Measurements from ENCODE around the gene PHC2. TPM values are rescaled to one million over a fixed set of nuclear protein-coding genes. Genes with fewer than 3 reads are reported as not detected.

The PHC2 gene
- total RNA-seq, 2 experiments from 2014 or later, result 37.7 to 39.5 TPM

DNA sequence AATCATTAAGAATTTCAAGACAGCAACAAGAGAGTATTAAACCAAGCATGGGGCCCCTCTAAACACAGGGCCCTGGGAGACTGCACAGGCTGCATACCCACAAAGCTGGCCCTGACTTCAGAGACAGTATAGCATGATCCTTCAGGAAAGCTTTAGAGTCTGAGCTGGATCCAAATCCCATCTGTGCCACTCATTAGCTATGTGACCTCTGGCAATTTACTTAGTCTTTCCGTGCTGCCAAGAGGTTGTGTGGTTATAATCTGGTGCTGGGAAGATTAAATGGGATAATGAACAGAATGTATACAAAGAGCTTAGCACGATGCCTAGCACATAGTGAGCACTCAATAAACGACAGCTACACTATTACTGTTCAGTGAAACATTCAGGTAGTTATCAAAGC is 4.0 kb downstream of the PHC2 start:
- Mint-ChIP-seq H3K36me3 (ENCODE audit: low read depth) (no peaks in the 10 kb centered on the region), H3K27ac (no peak overlapping the region), H3K9me3 (no peaks in the 10 kb centered on the region), H3K27me3 (peaks cover 31% of the 10 kb centered on the region), H3K4me1 (ENCODE audit: low read depth) (peaks cover 4% of the 10 kb centered on the region), H3K4me3 (no peak overlapping the region)
- intact Hi-C loops (cut with DNase I, micrococcal nuclease), result no loop called here
- ATAC-seq (ENCODE audit: poor library complexity) (no peak), DNase-seq (no peak)
- POLR2A ChIA-PET, result no interaction called here
- Histone ChIP-seq H3K27ac (ENCODE audit: low read depth in 1 of 2, low read length in 2 of 2) (no peak overlapping the region), H3K36me3 (ENCODE audit: insufficient read depth, low read length) (no peaks in the 10 kb centered on the region), H3K4me3 (ENCODE audit: low read length) (no peak overlapping the region), H3K4me1 (ENCODE audit: insufficient read depth, low read length) (peaks cover 11% of the 10 kb centered on the region), H3K27me3 (ENCODE audit: control insufficient read depth in 1 of 2, insufficient read depth in 2 of 2, low read length in 2 of 2) (peaks cover 9 to 33% of the 10 kb centered on the region in 2 experiments), H3K9me3 (ENCODE audit: control insufficient read depth in 1 of 2, insufficient read depth in 1 of 2, low read length in 2 of 2) (no peaks in the 10 kb centered on the region)
- CTCF ChIA-PET, result no interaction called here
- TF ChIP-seq, protein P1, sequence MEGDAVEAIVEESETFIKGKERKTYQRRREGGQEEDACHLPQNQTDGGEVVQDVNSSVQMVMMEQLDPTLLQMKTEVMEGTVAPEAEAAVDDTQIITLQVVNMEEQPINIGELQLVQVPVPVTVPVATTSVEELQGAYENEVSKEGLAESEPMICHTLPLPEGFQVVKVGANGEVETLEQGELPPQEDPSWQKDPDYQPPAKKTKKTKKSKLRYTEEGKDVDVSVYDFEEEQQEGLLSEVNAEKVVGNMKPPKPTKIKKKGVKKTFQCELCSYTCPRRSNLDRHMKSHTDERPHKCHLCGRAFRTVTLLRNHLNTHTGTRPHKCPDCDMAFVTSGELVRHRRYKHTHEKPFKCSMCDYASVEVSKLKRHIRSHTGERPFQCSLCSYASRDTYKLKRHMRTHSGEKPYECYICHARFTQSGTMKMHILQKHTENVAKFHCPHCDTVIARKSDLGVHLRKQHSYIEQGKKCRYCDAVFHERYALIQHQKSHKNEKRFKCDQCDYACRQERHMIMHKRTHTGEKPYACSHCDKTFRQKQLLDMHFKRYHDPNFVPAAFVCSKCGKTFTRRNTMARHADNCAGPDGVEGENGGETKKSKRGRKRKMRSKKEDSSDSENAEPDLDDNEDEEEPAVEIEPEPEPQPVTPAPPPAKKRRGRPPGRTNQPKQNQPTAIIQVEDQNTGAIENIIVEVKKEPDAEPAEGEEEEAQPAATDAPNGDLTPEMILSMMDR (IDR thresholded peaks at IDR 0.05), result no peak

DNA sequence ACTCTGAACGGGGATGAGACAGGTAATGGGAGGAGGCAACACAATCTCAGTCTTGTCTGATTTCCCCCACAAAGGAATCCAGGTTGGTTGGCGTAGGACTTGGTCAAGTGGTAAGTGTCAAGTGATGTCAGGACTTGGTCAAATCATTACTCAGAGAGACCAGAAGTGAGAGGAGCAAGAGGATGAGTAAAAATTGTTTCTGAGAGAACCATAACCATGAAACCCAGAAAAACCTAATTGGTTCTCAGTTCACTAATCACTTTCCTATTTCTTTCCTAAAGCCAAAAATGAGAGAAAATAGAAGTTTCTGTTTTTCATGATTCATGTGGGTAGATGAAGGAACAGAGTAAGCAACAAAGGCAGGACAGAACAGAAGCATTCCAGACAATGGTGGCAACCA is 5.0 kb downstream of the PHC2 start:
- H3K36me3 ChIP-seq (ENCODE audit: insufficient read depth, low read length), result no peaks in the 10 kb centered on the region
- Mint-ChIP-seq H3K9me3 (no peaks in the 10 kb centered on the region), H3K4me1 (ENCODE audit: low read depth) (no peaks in the 10 kb centered on the region), H3K27ac (no peak overlapping the region), H3K27me3 (peaks cover 42% of the 10 kb centered on the region), H3K4me3 (no peak overlapping the region), H3K36me3 (ENCODE audit: low read depth) (no peaks in the 10 kb centered on the region)
- H3K9me3 ChIP-seq (ENCODE audit: control insufficient read depth in 1 of 2, insufficient read depth in 1 of 2, low read length in 2 of 2), result no peaks in the 10 kb centered on the region
- TF ChIP-seq, protein P1 (IDR thresholded peaks at IDR 0.05), result no peak
- H3K4me1 ChIP-seq (ENCODE audit: insufficient read depth, low read length), result peaks cover 6% of the 10 kb centered on the region
- intact Hi-C loops (cut with DNase I, micrococcal nuclease), result no loop called here
- peaks cover 9 to 33% of the 10 kb centered on the region in 2 experiments for H3K27me3 ChIP-seq (ENCODE audit: control insufficient read depth in 1 of 2, insufficient read depth in 2 of 2, low read length in 2 of 2)
- ATAC-seq (ENCODE audit: poor library complexity), result no peak
- H3K27ac ChIP-seq (ENCODE audit: low read depth in 1 of 2, low read length in 2 of 2), result no peak overlapping the region
- CTCF ChIA-PET, result no interaction called here
- no peak for DNase-seq
- H3K4me3 ChIP-seq (ENCODE audit: low read length), result no peak overlapping the region
- POLR2A ChIA-PET, result no interaction called here

DNA sequence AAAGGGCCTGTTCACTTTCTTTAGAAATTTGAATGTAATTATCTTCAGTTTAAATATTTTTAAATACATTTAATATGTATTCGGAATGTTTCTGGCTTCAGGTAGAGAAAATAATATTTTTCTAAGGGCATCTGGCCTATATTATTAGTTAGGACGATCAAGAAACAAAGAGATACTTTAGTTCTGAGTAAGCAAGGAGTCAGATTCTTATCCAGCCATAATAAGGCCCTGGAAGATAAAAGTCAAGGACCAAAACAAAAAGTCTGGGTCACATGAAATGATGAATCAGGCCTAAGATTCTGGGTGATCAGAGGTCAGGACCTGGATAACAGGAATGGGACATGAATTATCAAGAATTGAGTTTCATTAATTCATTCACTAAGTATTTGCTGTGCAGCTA is 6.3 kb downstream of the PHC2 start:
- POLR2A ChIA-PET, result no interaction called here
- no peak overlapping the region for H3K27ac Mint-ChIP-seq
- no peaks in the 10 kb centered on the region for H3K9me3 ChIP-seq (ENCODE audit: control insufficient read depth in 1 of 2, insufficient read depth in 1 of 2, low read length in 2 of 2)
- H3K36me3 Mint-ChIP-seq (ENCODE audit: low read depth), result no peaks in the 10 kb centered on the region
- H3K4me3 Mint-ChIP-seq, result no peak overlapping the region
- peaks cover 9 to 28% of the 10 kb centered on the region in 2 experiments for H3K27me3 ChIP-seq (ENCODE audit: control insufficient read depth in 1 of 2, insufficient read depth in 2 of 2, low read length in 2 of 2)
- H3K36me3 ChIP-seq (ENCODE audit: insufficient read depth, low read length), result no peaks in the 10 kb centered on the region
- CTCF ChIA-PET, result no interaction called here
- H3K4me1 Mint-ChIP-seq (ENCODE audit: low read depth), result no peaks in the 10 kb centered on the region
- H3K4me1 ChIP-seq (ENCODE audit: insufficient read depth, low read length), result no peaks in the 10 kb centered on the region
- ATAC-seq (ENCODE audit: poor library complexity), result no peak
- intact Hi-C loops (cut with DNase I, micrococcal nuclease), result no loop called here
- no peaks in the 10 kb centered on the region for H3K9me3 Mint-ChIP-seq
- peaks cover 48% of the 10 kb centered on the region for H3K27me3 Mint-ChIP-seq
- TF ChIP-seq, protein P1 (IDR thresholded peaks at IDR 0.05), result no peak
- DNase-seq, result no peak
- no peak overlapping the region for H3K27ac ChIP-seq (ENCODE audit: low read depth in 1 of 2, low read length in 2 of 2)
- H3K4me3 ChIP-seq (ENCODE audit: low read length), result no peak overlapping the region

All from CD4-positive, alpha-beta T cell (primary cell).